GM20000 (cell line): ENCODE measurements around the gene PSD4.

Source experiments
- DNase-seq: peaks from one replicate; pipeline ENCODE4 v3.0.0; 2012; ENCODE audit warnings: low spot score
- TF ChIP-seq, protein P1 (sequence below): IDR thresholded peaks from 2 replicates; pipeline ENCODE4 v1.5.1; 2012; ENCODE audit warnings: mild to moderate bottlenecking, control low read depth; ENCODE audit errors: extremely low read depth, missing control alignments

Gene PSD4

GRCh38 chr2:113172721-113173541 is 840 bp upstream of the PSD4 start:
- TF ChIP-seq, protein P1, sequence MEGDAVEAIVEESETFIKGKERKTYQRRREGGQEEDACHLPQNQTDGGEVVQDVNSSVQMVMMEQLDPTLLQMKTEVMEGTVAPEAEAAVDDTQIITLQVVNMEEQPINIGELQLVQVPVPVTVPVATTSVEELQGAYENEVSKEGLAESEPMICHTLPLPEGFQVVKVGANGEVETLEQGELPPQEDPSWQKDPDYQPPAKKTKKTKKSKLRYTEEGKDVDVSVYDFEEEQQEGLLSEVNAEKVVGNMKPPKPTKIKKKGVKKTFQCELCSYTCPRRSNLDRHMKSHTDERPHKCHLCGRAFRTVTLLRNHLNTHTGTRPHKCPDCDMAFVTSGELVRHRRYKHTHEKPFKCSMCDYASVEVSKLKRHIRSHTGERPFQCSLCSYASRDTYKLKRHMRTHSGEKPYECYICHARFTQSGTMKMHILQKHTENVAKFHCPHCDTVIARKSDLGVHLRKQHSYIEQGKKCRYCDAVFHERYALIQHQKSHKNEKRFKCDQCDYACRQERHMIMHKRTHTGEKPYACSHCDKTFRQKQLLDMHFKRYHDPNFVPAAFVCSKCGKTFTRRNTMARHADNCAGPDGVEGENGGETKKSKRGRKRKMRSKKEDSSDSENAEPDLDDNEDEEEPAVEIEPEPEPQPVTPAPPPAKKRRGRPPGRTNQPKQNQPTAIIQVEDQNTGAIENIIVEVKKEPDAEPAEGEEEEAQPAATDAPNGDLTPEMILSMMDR: no peak
- no peak for DNase-seq

- TF ChIP-seq, protein P1: no peak
- no peak for DNase-seq
Measured at GRCh38 chr2:113174376-113174750, 592 bp downstream of the PSD4 start.

GRCh38 chr2:113175042-113175628 is 1.4 kb downstream of the PSD4 start:
- TF ChIP-seq, protein P1: no peak
- DNase-seq: peak; percentile 89

- TF ChIP-seq, protein P1: no peak
- DNase-seq: no peak
Measured at GRCh38 chr2:113175736-113176695, 2.2 kb downstream of the PSD4 start.

DNA sequence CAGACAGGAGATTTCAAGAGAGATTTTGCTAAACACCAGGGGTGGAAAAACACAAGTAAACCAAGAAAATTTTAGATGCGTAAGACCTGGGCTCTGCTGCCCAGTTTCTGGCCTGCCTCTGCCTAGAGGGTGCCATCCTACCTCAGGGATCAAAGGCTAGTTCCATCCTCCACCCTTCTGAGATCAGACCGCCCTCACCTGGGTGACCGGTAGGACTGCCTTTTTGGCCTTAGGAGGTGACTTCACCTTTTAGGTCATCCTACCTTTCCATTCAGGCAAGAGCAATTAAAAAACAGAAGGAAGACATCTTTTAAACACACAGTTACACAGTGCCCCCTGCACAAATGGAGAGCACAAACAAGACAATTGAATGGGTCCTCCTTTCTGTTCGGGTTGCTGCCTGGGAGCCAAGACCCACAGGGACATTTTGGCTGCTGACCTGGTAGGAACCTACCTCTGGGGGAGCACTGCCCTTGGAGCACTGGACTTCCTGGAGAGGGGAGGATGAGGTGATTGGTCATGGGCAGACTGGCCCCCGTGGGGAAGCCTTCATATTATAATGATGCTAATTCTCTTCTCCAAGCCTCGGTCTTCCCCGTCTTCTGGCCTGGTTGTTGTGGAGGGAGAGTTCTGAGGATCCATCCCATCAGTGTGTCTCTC is 3.1 kb downstream of the PSD4 start:
- TF ChIP-seq, protein P1: no peak
- no peak for DNase-seq

GRCh38 chr2:113178069-113178746 is 4.4 kb downstream of the PSD4 start:
- no peak for DNase-seq
- TF ChIP-seq, protein P1: no peak
